ENCODE data around the gene CTDSPL. TPM values are rescaled to one million over a fixed set of nuclear protein-coding genes. Genes with fewer than 3 reads are reported as not detected.
"Not testable (repeated sequence)": the region's sequence is repeated elsewhere in the genome, so short reads cannot be mapped to it uniquely, and the experiment has no call there.

The CTDSPL gene, protein sequence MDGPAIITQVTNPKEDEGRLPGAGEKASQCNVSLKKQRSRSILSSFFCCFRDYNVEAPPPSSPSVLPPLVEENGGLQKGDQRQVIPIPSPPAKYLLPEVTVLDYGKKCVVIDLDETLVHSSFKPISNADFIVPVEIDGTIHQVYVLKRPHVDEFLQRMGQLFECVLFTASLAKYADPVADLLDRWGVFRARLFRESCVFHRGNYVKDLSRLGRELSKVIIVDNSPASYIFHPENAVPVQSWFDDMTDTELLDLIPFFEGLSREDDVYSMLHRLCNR
- 15.5 and 16.1 TPM in 2 replicates for total RNA-seq (2014; rRNA removed; shearing (Covaris generic))
- polyA plus RNA-seq (2015; cell fraction: cytosol; rRNA removed), result 17.4 and 17.9 TPM in 2 replicates
- polyA plus RNA-seq (2015; cell fraction: nucleus; rRNA removed), result 12.1 and 17.3 TPM in 2 replicates

DNA sequence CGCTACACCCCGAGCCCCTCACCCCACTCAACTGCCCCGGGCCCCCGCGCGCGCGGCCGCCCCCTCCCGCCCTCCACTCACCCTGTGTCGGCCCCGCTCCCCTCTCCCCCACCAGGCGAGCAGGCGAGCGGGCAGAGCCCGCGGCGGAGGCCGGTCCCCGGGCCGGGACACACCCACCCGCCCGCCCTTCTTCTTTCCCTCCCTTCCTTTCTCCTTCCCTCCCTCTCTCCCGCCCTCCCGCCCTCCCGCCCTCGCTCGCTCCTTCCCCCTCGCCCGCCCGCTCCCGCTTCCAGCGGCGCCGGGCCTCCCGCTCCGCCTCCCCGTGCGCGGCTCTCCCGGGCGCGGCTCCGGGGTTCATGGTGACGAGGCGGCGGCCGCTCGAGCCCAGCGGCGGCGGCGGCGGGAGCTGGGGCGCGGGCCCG lies at the start of gene CTDSPL:
CTDSPL (plus strand) TSS at position 261 of the 422 bp plus-strand sequence. CDS start 320 bp downstream, outside the sequence.
- in situ Hi-C loops (cut with HindIII; ENCODE audit: low pct_unique_long_range_greater_than_20kb, low sequenced_read_pairs), result no loop called here
- peak; percentile 9 for DNase-seq (ENCODE audit: low read depth, low spot score)

DNA sequence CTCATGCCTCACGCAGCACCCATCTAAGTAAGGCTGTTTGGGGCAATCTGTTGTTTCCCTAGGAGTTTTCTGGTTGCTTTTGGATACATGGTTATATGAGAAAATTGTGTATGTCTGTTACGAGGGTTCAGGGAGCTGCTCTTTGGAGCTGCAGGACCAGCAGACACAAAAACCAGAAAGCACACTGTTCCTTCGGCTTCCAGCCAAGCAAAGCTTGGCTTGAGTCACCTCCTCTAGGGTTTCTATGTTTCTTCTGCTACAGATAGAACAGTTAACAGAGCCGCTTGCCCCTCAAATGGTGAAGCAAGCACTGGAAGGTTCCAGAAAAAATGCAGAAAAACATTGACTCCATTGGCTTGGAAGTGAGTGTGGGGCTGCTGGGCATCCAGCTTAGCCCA lies 49.2 kb upstream of the CTDSPL start:
- in situ Hi-C loops (cut with HindIII; ENCODE audit: low pct_unique_long_range_greater_than_20kb, low sequenced_read_pairs), result no loop called here
- DNase-seq (ENCODE audit: low read depth, low spot score), result no peak

DNA sequence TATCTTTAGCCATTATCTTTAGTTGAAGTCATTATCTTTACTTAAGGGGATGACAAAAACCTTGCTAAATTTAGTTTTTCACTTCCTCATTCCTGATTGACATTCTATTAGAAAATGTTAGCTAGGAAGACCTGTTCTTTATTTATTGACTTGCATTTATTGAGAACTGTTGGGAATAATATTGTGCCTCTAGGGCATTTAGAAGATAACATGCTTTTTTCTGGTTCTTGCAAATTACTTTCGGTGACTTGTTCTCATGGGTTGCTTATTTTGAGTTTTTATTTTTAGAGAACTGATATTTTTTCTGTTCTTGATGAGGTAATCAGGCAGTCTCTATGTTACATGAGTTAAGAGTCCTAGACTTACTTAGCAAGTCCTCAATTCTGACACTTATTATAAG lies 48.3 kb upstream of the CTDSPL start:
- in situ Hi-C loops (cut with HindIII; ENCODE audit: low pct_unique_long_range_greater_than_20kb, low sequenced_read_pairs), result no loop called here

DNA sequence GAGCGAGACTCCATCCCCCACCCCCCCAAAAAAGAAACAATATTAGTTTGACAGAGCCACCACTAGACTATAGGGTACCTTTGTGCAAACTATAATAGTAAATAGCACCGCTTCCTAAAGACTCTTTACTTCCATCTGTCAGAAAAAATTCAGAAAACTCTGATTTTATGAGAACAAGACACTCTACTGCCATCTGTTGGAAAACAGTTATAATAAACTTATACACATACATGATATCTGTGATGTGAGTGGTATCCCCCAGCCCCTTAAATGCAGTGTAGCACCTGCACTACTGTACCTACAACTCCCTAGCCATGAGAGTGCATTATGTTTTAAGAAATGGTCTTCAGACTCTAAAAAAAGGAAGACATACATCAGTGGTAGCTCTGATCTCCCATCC lies 47.1 kb upstream of the CTDSPL start:
- DNase-seq (ENCODE audit: low read depth, low spot score), result peak; percentile 46
- in situ Hi-C loops (cut with HindIII; ENCODE audit: low pct_unique_long_range_greater_than_20kb, low sequenced_read_pairs), result no loop called here

More for the DNA sequence above, 48.3 kb upstream of the CTDSPL start:
- DNase-seq (ENCODE audit: low read depth, low spot score), result no peak

DNA sequence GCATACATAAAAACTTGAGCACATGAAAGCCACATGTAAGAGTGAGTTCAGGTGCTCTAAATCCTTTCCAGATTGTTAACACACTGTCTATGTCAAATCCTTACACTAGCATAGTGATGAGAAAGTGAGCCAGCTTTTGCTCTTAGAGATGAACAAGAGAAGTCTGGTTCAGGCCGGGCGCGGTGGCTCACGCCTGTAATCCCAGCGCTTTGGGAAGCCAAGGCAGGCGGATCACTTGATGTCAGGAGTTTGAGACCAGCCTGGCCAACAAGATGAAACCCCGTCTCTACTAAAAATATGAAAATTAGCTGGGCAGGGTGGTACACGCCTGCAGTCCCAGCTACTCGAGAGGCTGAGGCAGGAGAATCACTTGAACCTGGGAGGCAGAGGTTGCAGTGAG lies 46.5 kb upstream of the CTDSPL start:
- in situ Hi-C loops (cut with HindIII; ENCODE audit: low pct_unique_long_range_greater_than_20kb, low sequenced_read_pairs); DNase-seq (ENCODE audit: low read depth, low spot score): not testable (repeated sequence)

DNA sequence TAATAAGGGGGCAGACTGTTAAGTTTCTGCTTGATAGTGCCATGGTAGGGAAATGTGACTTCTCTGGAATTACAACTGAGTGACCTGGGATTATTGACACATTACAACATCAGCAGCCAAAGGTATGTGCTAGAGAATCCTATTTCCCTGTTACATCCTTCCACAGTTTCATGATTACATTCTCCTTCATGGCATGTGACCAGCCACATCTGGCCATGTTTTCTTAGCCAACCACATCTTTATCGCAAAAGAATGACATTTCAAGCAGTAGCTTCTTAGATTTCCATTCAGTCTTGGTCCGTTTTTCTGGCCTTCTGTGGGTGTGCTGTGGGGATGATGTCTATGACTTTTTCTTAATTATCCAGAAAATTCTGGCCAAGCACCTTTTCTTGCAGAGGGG lies 45.4 kb upstream of the CTDSPL start:
- no peak for DNase-seq (ENCODE audit: low read depth, low spot score)
- in situ Hi-C loops (cut with HindIII; ENCODE audit: low pct_unique_long_range_greater_than_20kb, low sequenced_read_pairs), result no loop called here

DNA sequence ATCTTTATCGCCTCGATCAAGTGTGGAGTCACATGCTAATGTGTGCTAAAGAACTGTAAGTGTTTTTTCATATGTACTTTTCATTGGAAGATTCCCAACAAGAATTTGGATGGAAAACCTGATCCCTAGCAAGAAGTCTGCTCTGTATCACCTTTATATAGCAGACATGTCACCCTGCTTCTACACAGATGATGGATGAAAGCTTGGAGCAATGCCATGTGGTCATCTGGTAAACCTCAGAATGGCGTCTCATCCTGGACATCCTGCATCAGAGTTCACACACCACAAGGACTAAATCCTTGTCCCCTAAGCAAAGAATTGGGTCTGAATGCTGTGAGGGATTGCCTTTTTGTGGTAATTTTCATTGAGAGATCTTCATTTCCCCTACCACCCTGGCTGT lies 42.1 kb upstream of the CTDSPL start:
- no peak for DNase-seq (ENCODE audit: low read depth, low spot score)
- in situ Hi-C loops (cut with HindIII; ENCODE audit: low pct_unique_long_range_greater_than_20kb, low sequenced_read_pairs), result no loop called here

DNA sequence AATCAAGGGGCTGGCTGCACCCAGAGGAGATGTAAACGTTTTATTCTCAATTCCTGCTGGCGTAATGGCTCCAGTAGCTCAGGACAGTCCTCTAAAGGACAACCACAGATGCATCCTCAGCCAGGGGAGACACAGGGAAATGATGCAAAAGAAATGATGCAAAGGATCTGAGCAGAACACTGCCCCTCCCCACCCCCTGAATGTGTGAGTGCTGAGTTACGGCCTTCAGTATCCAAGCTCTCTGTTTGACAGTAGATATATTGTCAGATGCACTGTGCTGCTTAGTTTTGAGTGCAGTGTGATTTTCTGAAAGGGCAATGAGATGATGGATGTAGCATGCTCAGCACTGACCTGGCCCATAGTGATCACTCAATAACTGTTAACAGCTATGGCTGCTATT lies 41.4 kb upstream of the CTDSPL start:
- DNase-seq (ENCODE audit: low read depth, low spot score), result no peak
- in situ Hi-C loops (cut with HindIII; ENCODE audit: low pct_unique_long_range_greater_than_20kb, low sequenced_read_pairs), result no loop called here

DNA sequence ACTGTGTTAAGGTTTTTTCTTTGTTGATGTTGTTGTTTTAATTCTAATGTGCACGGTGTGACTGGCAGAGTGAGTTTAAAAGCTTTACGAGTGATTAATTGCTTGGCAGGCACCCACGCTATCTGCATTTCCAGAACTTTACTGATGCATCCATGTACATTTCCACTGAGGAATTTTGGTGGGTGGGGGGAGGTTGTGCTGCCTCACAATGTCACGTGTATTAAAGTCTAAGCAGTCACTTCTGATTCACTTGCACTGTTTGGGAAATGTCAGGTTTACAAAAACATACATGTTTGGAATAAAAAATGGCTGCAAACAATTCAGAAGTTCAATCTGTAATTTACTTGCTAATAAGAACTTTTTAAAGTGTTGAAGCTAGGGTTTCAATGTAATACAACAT lies 38.5 kb upstream of the CTDSPL start:
- in situ Hi-C loops (cut with HindIII; ENCODE audit: low pct_unique_long_range_greater_than_20kb, low sequenced_read_pairs), result no loop called here

DNA sequence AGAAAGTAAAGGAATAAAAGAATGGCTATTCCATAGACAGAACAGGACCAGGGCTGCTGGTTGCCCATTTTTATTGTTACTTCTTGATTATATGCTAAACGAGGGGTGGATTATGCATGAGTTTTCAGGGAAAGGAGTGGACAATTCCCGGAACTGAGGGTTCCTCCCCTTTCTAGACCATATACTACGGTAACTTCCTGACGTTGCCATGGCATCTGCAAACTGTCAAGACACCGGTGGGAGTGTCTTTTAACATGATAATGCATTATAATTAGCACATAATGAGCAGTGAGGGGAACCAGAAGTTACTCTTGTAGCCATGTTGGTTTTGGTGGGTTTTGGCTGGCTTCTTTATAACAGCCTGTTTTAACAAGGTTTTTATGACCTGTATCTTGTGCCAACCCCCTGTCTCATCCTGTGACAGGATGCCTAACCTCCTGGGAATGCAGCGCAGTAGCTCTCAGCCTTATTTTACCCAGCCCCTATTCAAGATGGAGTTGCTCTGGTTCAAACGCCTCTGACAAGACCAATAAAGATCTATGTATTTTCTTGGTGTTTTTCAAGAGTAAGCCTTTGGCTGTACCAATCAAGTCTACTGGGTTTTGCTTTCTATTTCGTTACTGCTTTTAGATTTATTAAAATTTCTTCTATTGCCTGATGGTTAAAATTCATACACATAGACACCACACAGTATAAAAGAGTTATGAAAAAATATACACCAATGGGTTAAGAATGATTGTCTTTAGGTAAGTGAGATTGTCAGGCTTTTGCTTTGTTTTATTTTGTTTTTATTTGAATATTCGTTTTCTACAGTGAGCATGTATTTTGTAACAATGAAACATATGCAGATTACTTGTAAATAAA lies 37.4 kb upstream of the CTDSPL start:
- peak; percentile 22 for DNase-seq (ENCODE audit: low read depth, low spot score)
- in situ Hi-C loops (cut with HindIII; ENCODE audit: low pct_unique_long_range_greater_than_20kb, low sequenced_read_pairs), result no loop called here

More for the DNA sequence above, 38.5 kb upstream of the CTDSPL start:
- no peak for DNase-seq (ENCODE audit: low read depth, low spot score)

DNA sequence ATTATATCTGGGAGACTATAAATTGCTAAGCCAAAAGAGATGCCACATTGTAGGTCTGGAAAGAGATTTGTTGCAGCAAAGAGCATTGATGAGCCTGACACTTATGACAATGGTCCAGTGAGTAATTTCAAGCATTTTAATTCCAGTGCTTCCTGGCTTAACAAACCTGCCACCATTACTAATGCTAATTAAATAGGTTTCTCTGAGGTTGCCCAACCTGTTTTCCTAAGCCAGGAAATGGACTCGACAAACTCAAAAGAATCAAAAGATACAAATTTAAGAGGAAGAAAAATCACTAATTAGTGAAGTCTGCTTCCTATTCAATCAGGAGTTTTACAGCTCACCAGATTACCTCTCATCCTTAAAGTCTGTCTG lies 36.7 kb upstream of the CTDSPL start:
- in situ Hi-C loops (cut with HindIII; ENCODE audit: low pct_unique_long_range_greater_than_20kb, low sequenced_read_pairs), result no loop called here
- no peak for DNase-seq (ENCODE audit: low read depth, low spot score)

DNA sequence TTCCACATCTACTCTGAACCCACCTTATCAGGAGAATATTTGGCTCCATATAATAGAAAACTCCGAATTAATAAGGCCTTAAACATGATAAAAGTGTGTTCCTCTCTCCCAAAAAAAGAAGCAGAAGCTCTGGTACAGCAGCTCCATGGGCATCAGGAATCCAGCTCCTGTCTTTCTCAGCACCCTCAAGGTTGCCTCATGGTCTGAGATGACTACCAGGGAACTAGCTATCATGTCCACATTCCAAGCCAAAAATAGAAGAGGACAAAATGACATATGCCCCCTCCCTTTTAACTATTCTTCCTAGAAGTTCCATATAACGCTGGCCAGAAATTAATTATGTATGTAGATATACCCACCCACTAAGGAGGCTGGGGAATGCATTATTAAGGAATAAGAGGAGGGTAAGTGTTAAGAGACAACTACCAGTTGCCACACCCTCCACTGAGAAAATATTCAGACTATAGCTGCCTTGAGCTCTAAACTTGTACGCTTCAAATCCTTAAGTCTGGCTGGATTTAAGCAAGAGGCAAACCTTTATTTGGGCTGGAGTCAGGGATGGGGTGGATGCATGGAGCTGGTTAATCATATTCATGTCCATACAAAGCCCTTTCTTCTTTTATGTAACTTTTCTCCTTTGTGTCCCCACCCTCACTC lies 35.8 kb upstream of the CTDSPL start:
- in situ Hi-C loops (cut with HindIII; ENCODE audit: low pct_unique_long_range_greater_than_20kb, low sequenced_read_pairs), result no loop called here
- DNase-seq (ENCODE audit: low read depth, low spot score), result no peak

DNA sequence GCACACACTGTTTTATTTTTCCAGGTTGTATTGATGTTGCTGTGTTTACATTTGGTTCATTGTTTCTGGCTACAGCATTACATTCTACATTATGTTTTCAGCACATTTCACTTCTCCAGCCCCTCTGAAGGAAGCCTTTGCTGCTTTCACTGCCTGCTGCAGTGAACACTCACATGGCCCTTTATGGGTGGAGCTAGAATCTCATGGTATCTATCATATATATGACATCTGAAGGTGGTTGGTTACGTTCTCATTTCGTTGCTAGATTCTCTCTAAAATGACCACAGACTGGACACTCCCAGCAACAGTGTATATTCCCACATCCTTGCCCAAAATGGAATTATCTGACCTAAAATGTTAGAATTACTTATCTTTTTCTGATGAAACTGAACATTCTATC lies 35.2 kb upstream of the CTDSPL start:
- no peak for DNase-seq (ENCODE audit: low read depth, low spot score)
- in situ Hi-C loops (cut with HindIII; ENCODE audit: low pct_unique_long_range_greater_than_20kb, low sequenced_read_pairs), result no loop called here

DNA sequence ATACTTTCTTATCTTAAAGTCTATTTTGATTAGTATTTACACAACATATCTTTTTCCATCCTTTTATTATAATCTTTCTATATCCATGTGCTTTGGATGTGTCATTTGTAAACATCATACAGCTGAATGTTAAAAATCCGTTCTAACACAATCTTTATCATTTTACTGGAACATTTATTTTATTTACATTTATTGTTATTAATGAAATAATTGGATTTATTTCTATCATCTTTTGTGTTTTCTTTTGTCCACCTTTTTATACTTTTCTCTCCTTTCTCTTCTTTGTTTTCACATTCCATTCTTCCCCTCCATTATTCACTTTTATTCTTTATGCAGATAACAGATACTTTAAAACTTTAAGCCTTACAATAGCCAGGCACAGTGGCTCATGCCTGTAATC lies 34.7 kb upstream of the CTDSPL start:
- no peak for DNase-seq (ENCODE audit: low read depth, low spot score)
- in situ Hi-C loops (cut with HindIII; ENCODE audit: low pct_unique_long_range_greater_than_20kb, low sequenced_read_pairs), result no loop called here

DNA sequence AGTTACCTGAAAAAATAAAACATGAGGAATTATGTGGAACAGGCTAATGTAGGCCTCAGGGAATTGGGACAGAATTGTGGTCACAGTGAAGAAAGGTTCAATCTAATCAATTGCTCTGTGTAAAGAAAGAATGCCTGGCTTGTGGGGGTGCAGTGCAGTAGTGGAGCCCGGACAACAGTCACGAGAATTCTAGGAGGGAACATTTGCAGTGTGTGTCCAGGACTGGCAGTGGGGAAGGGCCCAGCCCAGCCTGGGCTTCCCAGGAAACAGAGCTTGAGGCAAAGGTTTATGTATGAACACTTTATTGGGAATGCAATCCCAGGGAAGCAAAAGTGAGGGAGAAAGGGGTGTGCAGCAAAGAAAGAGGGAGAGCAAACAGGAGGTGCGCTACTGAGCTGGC lies 29.2 kb upstream of the CTDSPL start:
- in situ Hi-C loops (cut with HindIII; ENCODE audit: low pct_unique_long_range_greater_than_20kb, low sequenced_read_pairs), result no loop called here
- no peak for DNase-seq (ENCODE audit: low read depth, low spot score)

DNA sequence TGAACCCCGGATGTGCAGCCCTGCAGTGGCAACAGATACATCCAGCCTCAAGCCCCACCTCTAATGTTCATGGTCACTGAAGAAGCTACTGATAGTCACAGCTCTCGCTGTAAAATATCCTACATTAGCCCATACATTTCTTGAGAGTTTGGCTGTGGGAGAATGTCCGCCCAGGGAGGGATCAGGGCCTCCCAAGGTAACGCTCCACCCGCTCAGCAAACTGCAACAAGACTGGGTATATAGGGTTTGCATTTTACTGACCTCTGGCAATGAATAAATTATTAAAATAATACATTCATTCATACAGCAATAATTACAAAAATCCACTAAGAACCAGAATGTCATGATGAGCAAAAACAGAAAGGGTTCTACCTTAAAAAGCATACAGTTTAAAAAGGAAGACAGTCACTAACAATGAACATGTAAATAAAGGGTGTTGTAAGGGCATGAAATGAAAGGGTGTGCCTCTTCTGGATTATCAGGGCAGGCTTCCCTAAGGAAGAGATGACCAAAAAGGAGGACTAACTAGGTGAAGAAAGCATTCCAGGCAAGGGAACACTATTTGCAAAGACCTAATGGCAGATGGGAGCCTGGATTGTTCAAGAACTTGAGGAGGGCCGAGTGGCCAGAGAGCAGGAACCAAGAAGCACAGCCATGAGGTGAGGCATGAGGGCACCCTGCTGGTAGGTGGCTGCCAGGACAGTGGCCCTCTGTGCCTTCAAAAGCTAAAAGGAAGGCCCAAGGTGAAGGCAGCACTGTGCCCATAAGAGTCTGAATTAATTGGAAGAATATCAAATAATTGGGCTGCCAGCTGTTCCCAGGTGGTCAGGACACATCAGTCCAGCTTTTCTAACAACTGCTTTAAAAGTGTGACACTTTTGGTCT lies 28.1 kb upstream of the CTDSPL start:
- DNase-seq (ENCODE audit: low read depth, low spot score), result peak; percentile 47
- in situ Hi-C loops (cut with HindIII; ENCODE audit: low pct_unique_long_range_greater_than_20kb, low sequenced_read_pairs), result no loop called here

DNA sequence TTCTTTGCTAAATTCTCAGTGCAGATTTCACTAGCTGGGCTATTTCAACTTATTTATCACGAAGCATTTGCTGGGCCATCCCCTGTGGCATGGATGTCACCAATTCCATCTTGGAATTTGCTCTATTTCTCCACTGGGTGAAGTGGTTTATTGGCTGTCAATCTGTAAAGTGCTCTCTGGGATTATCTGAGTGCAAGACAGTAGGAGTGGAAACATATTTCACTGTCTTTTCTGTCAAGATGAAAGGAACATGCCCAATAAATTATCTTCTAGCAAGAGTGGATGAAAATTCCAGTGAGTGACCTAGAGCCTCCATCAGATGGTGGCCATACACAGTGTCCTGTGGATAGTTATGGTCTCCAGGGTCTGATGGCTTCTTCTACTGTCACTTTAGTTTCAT lies 25.1 kb upstream of the CTDSPL start:
- DNase-seq (ENCODE audit: low read depth, low spot score), result no peak
- in situ Hi-C loops (cut with HindIII; ENCODE audit: low pct_unique_long_range_greater_than_20kb, low sequenced_read_pairs), result no loop called here

Data from SK-MEL-5 (cell line).